NCI-H1092 treated with DMSO at 0.1 percent for 48 hours (cell line): ENCODE results near the gene TUBGCP4.

Source experiments
- DNase-seq: peaks from one replicate; lab custom pipeline; 2025; lab: John Stamatoyannopoulos, UW

Gene TUBGCP4

DNA sequence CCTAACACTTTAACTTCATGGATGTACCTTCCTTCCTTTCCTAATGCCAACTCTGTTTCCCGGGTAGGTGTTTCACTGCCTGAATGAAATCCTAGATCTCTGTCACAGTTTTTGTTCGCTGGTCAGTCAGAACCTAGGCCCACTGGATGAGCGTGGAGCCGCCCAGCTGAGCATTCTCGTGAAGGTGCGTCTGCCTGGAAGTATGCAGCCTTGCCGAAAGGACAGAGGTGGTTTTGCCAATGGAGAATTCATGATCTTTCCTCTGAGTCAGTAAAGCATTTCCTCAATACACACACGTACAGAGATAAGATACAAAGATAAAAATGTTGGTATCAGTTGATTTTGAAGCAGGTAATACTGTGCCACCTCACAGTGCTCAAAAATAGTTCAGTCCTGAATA lies 32.7 kb downstream of the TUBGCP4 start:
- DNase-seq, result no peak

GRCh38 chr15:43404130-43404529 lies 33.2 kb downstream of the TUBGCP4 start:
- DNase-seq, result no peak

GRCh38 chr15:43406189-43406588 lies 35.3 kb downstream of the TUBGCP4 start:
- no peak for DNase-seq

GRCh38 chr15:43406808-43407207 lies 35.9 kb downstream of the TUBGCP4 start:
- DNase-seq, result no peak

DNA sequence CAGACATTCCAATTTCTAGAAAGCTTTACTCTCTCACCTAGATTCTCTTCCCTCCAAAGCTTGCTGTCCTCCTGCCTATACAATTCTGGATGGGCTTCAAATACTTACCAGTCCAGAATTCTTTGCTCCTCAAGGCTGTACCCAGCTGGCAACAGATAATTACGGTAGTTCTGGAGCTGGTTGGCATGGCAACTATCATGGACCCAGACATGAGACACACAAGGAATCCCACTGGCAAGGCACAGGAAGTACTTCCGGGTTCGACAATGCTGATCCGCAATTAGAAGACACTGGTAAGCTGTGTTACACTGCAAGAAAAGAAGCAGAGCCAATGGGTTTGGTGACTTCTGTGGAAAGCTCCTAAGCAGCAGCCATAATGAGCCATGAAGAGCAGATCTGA lies 37.9 kb downstream of the TUBGCP4 start:
- no peak for DNase-seq

DNA sequence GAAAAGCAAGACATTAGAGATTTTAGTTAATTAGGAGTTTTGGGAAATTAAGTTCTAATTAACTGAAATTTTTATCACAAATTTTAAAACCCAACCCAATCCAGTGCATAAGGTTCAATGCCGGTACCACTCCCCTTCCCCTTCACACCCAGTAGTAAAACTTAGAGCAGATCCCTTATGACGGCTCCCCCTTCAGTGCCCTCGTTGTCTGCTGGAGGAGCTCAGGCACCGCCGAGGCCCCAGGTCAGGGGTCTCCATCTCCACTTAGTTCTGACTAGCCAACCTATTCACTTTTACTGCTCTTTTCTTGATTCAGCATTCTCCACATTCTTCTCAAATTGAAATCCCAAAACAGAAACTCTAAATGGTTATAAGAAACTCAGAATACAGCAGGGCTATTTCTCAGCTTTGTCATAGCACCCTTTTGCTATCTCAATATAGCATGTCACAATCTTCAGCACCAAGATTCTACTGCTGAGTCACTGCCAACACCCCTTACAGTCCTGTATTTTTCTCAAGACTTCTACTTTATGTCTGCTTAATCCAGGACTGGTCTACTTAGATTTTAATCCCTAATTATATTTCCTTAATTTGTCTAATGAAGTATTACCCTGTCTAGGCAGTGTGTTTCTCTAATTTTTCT lies 39.8 kb downstream of the TUBGCP4 start:
- no peak for DNase-seq

DNA sequence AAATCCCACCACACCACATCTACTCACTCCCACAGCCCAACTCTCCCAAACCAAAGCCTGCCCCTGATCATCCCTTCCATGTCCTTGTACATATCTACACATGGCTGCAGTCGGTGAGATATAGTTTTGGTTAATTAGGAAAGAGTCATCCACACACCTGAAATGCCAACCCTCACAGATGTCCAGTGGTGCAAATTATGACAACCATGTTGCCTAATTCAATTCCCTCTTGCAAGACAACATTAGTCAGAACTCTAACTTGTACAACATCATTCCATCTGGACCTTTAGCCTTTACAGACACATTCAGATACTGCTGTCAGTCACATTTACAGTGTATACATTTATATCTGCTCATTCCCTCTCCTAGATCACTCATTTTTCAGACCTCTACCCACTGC lies 41.2 kb downstream of the TUBGCP4 start:
- DNase-seq, result no peak

- no peak for DNase-seq
These were observed 43.3 kb downstream of the TUBGCP4 start for GRCh38 chr15:43414196-43414595.

DNA sequence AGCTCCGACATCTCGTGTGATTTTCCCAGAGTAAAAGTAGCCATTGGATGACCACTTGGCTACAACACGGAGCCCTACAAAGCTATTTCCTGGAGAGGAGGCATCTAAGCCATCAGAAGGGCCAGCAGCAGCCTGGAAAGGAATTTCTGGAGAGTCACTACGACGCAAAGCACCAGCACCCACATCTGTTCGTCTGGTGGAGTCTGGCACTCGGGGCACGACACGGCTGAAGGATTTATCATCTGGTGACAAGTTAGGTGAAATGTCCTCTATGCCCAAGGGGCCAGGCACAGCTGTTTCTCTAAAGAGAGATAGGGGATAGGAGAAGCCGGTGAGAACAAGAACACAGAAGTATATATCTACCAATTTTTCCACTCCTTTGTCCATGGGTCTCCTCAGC lies 49.5 kb downstream of the TUBGCP4 start:
- no peak for DNase-seq

DNA sequence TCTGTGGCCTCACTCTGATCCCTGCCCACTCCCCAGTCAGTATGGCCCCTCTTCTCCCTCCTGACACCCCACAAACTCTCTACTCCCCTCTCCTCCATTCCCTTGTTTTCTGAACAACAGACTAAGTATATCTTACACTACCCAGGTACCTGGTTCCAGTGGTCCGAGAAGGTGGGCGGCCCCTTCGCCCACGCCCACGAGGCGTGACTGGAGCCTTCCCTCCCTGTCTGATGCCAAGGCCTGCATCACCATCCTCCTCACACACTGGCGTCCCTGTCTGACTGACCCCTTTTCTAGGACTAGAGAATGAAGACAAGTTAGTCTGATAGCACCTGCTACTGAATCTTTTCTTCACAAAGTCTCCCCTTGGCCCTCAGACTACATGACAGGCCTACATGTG lies 50.0 kb downstream of the TUBGCP4 start:
- DNase-seq, result no peak

DNA sequence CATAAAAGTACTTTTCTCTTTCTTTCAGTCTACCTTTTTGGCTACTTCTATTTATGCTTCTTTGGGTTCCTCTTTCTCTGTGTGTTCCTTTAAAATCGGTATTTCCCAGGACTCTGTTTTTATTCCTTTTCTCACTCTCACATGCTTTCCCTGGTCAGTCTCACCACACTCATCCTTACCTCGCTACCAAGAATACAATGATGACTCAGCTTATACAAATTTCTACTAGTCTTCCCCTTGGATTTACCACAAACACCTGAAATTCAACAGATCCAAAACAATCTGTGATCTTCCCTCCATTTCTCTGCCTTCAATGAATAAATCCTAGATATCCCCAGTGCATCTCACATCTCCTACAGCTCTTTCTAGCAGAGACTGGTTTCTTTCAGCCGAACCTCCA lies 52.9 kb downstream of the TUBGCP4 start:
- DNase-seq, result no peak

DNA sequence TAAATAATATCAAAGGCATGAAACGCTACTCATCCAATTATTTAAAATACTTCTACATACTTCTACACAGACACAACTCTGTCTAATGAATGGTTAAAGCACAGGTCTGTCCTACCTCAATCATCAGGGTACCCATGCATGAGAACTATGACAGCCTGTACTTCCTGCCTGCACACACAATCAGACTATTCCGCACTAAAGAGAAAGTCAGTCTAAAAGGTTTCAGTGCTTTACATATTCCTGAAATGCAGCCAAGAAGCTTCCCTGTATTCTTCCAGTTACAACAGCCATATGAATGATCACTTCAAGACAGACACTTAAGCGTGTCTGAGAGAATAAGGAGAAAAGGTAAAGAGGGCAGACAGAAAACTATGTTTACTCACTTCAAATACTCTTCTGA lies 58.8 kb downstream of the TUBGCP4 start:
- peak; percentile 7 for DNase-seq

DNA sequence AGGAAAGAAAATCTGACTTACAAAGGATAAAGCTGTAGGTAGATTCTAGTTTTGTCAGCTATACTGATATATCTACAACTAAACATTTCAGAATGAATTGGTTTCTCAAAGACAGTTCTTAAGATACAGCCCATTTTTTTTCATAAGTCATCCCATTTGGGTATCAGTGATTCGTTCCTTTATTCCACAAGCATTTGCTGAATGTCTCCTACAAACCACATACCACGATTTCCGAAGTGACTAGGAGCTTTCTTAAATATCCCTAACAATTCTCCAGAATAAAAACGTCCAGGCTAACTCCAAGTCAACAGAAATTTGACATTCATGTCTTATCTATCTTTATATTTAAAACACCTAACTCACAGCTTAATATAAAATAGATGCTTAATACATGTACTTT lies 62.3 kb downstream of the TUBGCP4 start:
- DNase-seq, result no peak

GRCh38 chr15:43433661-43434303 lies 62.9 kb downstream of the TUBGCP4 start:
- DNase-seq, result no peak

GRCh38 chr15:43434446-43434845 lies 63.5 kb downstream of the TUBGCP4 start:
- DNase-seq, result no peak

GRCh38 chr15:43436395-43436794 lies 65.5 kb downstream of the TUBGCP4 start:
- DNase-seq, result no peak

DNA sequence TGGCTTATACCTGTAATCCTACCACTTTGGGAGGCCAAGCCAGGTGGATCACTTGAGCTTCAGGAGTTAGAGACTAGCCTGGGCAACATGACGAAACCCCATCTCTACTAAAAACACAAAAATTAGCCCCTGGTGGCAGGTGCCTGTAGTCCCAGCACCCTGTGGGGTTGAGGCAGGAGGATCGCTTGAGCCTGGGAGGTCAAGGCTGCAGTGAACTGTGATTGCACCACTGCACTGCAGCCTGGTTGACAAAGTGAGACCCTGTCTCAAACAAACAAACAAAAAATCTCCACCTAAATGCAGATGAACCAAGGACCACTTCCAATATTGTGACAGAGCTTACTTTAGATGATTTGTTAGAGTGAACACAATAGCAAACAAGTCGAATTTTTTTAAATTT lies 68.4 kb downstream of the TUBGCP4 start:
- DNase-seq, result no peak

- no peak for DNase-seq
These were observed 69.9 kb downstream of the TUBGCP4 start for GRCh38 chr15:43440721-43441281.

GRCh38 chr15:43441316-43441715 lies 70.4 kb downstream of the TUBGCP4 start:
- DNase-seq, result no peak

- DNase-seq, result no peak
These were observed 75.4 kb downstream of the TUBGCP4 start for GRCh38 chr15:43446344-43446743.

- no peak for DNase-seq
These were observed 79.1 kb downstream of the TUBGCP4 start for GRCh38 chr15:43449981-43450380.
